Calu3 (cell line): ENCODE results near the gene TMEM26. TPM values are rescaled to one million over a fixed set of nuclear protein-coding genes. Genes with fewer than 3 reads are reported as not detected.
"Not testable (repeated sequence)": the region's sequence is repeated elsewhere in the genome, so short reads cannot be mapped to it uniquely, and the experiment has no call there.

ENCODE experiments used
- BruUV-seq: library from RNA; stranded (reverse); fragments of 400-500 nt; replicated peaks from 2 replicates; lab custom pipeline; 2021; lab: Mats Ljungman, UMichigan
- CTCF ChIA-PET: fragments of 300-600 bp; sonication (Branson Sonifier 250); formaldehyde crosslinking; loops from one replicate; lab custom pipeline; 2022; ENCODE audit warnings: antibody characterized with exemption; lab: Charles Lee
- DNase-seq: peaks from one replicate; pipeline ENCODE4 v3.0.0; 2022
- H3K27ac Mint-ChIP-seq: one replicate; pipeline ENCODE4 v1.8.0; 2022; ENCODE audit warnings: mixed read lengths; ENCODE audit not compliant: unreplicated experiment
- H3K27me3 Mint-ChIP-seq: one replicate; pipeline ENCODE4 v1.8.0; 2022; ENCODE audit warnings: mixed read lengths; ENCODE audit not compliant: unreplicated experiment
- H3K36me3 Mint-ChIP-seq: one replicate; pipeline ENCODE4 v1.8.0; 2022; ENCODE audit warnings: mild to moderate bottlenecking, moderate library complexity, mixed read lengths; ENCODE audit not compliant: insufficient read depth, unreplicated experiment
- H3K4me1 Mint-ChIP-seq: one replicate; pipeline ENCODE4 v1.8.0; 2022; ENCODE audit warnings: mild to moderate bottlenecking, low read depth, mixed read lengths; ENCODE audit not compliant: unreplicated experiment
- H3K4me3 Mint-ChIP-seq: one replicate; pipeline ENCODE4 v1.8.0; 2022; ENCODE audit warnings: mild to moderate bottlenecking, low read depth, moderate library complexity, mixed read lengths; ENCODE audit not compliant: unreplicated experiment
- H3K9me3 Mint-ChIP-seq: one replicate; pipeline ENCODE4 v1.8.0; 2022; ENCODE audit warnings: low read depth, mixed read lengths; ENCODE audit not compliant: unreplicated experiment
- intact Hi-C: fragments of 100-400 bp; cut with micrococcal nuclease; formaldehyde crosslinking; loops from one replicate; pipeline ENCODE4 v1.10.0; 2022; ENCODE audit not compliant: unreplicated experiment
- total RNA-seq: library from RNA; stranded (reverse); gene quantifications from 2 replicates; pipeline ENCODE4 v1.2.3, GENCODE V29; 2022
- TF ChIP-seq, protein P1 (sequence below): fragments of 200-600 bp; IDR thresholded peaks from one replicate; pipeline ENCODE4 v1.8.0; 2022; ENCODE audit warnings: antibody characterized with exemption; ENCODE audit not compliant: unreplicated experiment

Gene TMEM26
- total RNA-seq, 1 experiment from 2014 or later = not detected

DNA sequence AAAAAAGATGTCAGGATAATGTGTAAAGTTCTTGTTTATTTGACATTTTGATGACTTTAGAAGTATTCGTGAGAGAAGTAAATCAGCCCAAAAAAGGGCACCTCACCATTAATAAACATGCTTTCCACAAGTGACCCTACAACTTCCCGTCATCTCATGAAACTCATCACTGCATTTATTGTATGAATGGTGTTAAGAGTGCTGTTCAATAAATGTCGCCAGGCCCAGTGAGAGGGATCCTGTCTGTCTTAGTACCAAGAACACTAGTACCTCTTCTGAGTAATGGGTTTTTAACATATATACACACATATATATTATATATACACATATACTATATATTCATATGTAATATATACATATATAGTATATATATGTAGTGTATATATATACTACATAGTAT, 61.9 kb downstream of the TMEM26 start:
- TF ChIP-seq, protein P1, sequence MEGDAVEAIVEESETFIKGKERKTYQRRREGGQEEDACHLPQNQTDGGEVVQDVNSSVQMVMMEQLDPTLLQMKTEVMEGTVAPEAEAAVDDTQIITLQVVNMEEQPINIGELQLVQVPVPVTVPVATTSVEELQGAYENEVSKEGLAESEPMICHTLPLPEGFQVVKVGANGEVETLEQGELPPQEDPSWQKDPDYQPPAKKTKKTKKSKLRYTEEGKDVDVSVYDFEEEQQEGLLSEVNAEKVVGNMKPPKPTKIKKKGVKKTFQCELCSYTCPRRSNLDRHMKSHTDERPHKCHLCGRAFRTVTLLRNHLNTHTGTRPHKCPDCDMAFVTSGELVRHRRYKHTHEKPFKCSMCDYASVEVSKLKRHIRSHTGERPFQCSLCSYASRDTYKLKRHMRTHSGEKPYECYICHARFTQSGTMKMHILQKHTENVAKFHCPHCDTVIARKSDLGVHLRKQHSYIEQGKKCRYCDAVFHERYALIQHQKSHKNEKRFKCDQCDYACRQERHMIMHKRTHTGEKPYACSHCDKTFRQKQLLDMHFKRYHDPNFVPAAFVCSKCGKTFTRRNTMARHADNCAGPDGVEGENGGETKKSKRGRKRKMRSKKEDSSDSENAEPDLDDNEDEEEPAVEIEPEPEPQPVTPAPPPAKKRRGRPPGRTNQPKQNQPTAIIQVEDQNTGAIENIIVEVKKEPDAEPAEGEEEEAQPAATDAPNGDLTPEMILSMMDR = no peak
- Mint-ChIP-seq H3K27me3 (peaks cover 15% of the 10 kb centered on the region), H3K36me3 (no peaks in the 10 kb centered on the region), H3K27ac (no peak overlapping the region), H3K9me3 (no peaks in the 10 kb centered on the region), H3K4me1 (no peaks in the 10 kb centered on the region), H3K4me3 (no peak overlapping the region)
- BruUV-seq = no TSS peak
- no peak for DNase-seq
- intact Hi-C loops = no loop called here
- CTCF ChIA-PET = no interaction called here

DNA sequence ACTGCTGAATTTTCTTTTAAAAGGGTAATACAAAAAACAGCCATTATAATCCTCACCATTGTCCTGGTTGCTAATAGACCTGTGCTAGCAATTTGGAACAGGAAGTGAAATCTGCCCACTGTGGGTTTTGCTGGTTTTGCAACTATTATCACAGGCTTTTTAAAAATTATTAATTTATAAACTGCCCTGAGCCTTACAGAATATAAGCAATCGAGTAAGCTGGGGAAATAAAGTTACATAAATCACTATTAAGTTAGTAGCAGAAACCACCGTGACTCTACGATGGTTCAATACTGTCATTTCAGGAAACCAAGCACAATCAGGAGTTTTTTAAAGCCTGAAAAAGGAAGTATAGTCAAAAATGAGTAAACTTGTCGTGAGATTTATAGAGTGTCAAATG, 62.3 kb downstream of the TMEM26 start:
- H3K27ac Mint-ChIP-seq = no peak overlapping the region
- DNase-seq = no peak
- CTCF ChIA-PET = no interaction called here
- intact Hi-C loops = no loop called here
- no peaks in the 10 kb centered on the region for H3K4me1 Mint-ChIP-seq
- no peaks in the 10 kb centered on the region for H3K9me3 Mint-ChIP-seq
- H3K27me3 Mint-ChIP-seq = peaks cover 15% of the 10 kb centered on the region
- no peak overlapping the region for H3K4me3 Mint-ChIP-seq
- no TSS peak for BruUV-seq
- TF ChIP-seq, protein P1 = no peak
- H3K36me3 Mint-ChIP-seq = no peaks in the 10 kb centered on the region

DNA sequence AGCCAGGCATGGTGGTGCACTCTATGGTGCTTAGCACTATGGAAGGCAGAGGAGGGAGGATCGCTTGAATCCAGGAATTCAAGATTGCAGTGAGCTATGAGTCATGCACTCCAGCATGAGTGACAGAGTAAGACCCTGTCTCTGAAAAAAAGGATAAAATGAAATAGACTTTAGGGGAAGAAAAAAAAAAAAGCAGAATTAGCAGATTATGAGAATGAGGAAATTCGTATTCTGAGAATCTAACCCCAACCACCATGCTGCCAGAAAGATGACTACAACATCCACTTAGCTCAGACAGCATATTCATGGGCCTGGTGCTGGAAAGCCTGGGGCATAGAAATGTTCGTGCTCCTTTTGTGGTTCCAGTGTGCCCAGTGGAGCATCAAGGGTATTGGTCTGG, 63.3 kb downstream of the TMEM26 start:
- H3K36me3 Mint-ChIP-seq = no peaks in the 10 kb centered on the region
- BruUV-seq = no TSS peak
- no peak for DNase-seq
- peaks cover 15% of the 10 kb centered on the region for H3K27me3 Mint-ChIP-seq
- H3K9me3 Mint-ChIP-seq = no peaks in the 10 kb centered on the region
- intact Hi-C loops = no loop called here
- no peaks in the 10 kb centered on the region for H3K4me1 Mint-ChIP-seq
- TF ChIP-seq, protein P1 = no peak
- no peak overlapping the region for H3K4me3 Mint-ChIP-seq
- CTCF ChIA-PET = interaction anchor here (0.7 kb wide), 1 partner anchor 71 kb away, joined by 3 read pairs; no protein-coding TSS in a partner anchor
- H3K27ac Mint-ChIP-seq = no peak overlapping the region

DNA sequence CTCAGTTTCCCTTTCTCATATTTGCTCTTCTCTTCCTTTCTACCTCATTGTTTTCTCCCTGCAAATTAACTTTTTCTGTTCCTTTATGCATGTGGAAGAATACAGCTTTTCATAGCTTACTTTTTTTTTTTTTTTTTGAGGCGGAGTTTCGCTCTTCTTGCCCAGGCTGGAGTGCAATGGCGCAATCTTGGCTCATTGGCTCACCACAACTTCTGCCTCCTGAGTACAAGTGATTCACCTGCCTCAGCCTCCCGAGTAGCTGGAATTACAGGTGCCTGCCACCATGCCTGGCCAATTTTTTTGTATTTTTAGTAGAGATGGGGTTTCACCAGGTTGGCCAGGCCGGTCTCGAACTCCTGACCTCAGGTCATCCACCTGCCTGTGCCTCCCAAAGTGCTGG, 64.2 kb downstream of the TMEM26 start:
- BruUV-seq, H3K4me3 Mint-ChIP-seq, intact Hi-C loops, H3K36me3 Mint-ChIP-seq, H3K4me1 Mint-ChIP-seq, DNase-seq, CTCF ChIA-PET, H3K27ac Mint-ChIP-seq, H3K9me3 Mint-ChIP-seq: not testable (repeated sequence)
- peaks cover 15% of the 10 kb centered on the region for H3K27me3 Mint-ChIP-seq

DNA sequence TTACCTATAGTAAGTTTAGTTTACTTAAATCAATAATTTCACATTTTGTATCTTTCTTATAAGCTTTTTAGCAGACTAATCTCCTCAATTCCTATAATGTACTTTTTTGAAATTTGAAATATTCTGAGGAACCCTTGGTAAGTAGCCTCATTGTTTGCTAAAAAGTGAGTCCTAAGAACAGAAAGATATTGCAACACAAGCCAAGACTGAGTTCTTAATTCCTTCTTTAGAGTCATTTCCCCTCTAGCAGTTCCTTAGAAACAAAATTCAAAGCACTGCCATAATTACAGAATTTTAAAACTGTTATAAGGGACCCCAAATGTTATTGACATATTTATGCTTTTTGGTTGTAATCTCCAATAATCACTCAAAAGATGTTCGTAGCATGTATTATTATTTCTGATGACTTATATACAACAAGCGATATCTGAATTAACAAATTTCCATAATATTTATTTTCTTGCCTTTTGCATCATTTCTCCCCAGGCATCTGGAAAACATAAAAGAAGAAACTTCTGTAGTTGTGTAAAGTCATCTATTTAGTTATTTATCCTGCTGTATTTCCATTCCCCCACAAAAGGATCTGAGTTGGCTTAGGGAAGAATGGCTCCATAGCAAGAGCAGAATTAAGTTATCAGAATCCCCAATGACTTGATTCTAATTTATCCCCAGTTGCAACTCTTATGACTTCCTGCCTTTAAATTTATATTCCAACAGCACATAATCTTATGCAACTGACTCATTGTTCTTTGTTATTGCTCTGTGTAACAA, 67.8 kb downstream of the TMEM26 start:
- intact Hi-C loops = no loop called here
- CTCF ChIA-PET = no interaction called here
- no peaks in the 10 kb centered on the region for H3K4me1 Mint-ChIP-seq

DNA sequence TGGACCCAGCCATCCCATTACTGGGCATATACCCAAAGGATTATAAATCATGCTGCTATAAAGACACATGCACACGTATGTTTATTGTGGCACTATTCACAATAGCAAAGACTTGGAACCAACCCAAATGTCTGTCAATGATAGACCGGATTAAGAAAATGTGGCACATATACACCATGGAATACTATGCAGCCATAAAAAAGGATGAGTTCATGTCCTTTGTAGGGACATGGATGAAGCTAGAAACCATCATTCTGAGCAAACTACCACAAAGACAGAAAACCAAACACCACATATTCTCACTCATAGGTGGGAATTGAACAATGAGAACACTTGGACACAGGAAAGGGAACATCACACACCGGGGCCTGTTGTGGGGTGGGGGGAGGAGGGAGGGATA, 72.0 kb downstream of the TMEM26 start:
- BruUV-seq, H3K27me3 Mint-ChIP-seq, H3K27ac Mint-ChIP-seq, CTCF ChIA-PET, intact Hi-C loops, H3K36me3 Mint-ChIP-seq, DNase-seq, H3K4me1 Mint-ChIP-seq, H3K4me3 Mint-ChIP-seq, H3K9me3 Mint-ChIP-seq: not testable (repeated sequence)

More for the DNA sequence above, 67.8 kb downstream of the TMEM26 start:
- no TSS peak for BruUV-seq
- TF ChIP-seq, protein P1 = no peak
- Mint-ChIP-seq H3K4me3 (no peak overlapping the region), H3K9me3 (peaks cover 2% of the 10 kb centered on the region), H3K27ac (no peak overlapping the region), H3K27me3 (peaks cover 15% of the 10 kb centered on the region), H3K36me3 (no peaks in the 10 kb centered on the region)
- no peak for DNase-seq
